HL-60/S4 treated with retinoic acid at 250 ng/mL for 4 days and 3 days (cell line): ENCODE measurements around the gene PREPL.

Experiments
- in situ Hi-C: fragments of 300-500 bp; cut with MboI; formaldehyde crosslinking; loops from 2 replicates; pipeline ENCODE4 v1.7.0; 2022; ENCODE audit warnings: low sequenced_read_pairs

The PREPL gene

GRCh38 chr2:44361330-44362206, at the start of gene PREPL, which contains the start of gene CAMKMT:
Gene PREPL, minus strand, starts transcription at chr2:44361494. Its CDS starts 15,152 bp downstream, at chr2:44346342.
Gene CAMKMT, plus strand, starts transcription at chr2:44361947.
- in situ Hi-C loops = no loop called here

GRCh38 chr2:44398243-44398897, 37.1 kb upstream of the PREPL start:
- in situ Hi-C loops = loop anchor here (25.0 kb wide), 1 partner anchor 564 kb away; no protein-coding TSS in a partner anchor

GRCh38 chr2:44397447-44398175, 36.3 kb upstream of the PREPL start:
- in situ Hi-C loops = loop anchor here (25.0 kb wide), 1 partner anchor 565 kb away; no protein-coding TSS in a partner anchor

GRCh38 chr2:44392338-44392943, 31.1 kb upstream of the PREPL start:
- in situ Hi-C loops = loop anchor here (25.0 kb wide), 1 partner anchor 570 kb away; no protein-coding TSS in a partner anchor

GRCh38 chr2:44389895-44390294, 28.6 kb upstream of the PREPL start:
- in situ Hi-C loops = loop anchor here (25.0 kb wide), 1 partner anchor 572 kb away; no protein-coding TSS in a partner anchor

GRCh38 chr2:44388877-44389276, 27.6 kb upstream of the PREPL start:
- in situ Hi-C loops = loop anchor here (25.0 kb wide), 1 partner anchor 573 kb away; no protein-coding TSS in a partner anchor

GRCh38 chr2:44385226-44385625, 23.9 kb upstream of the PREPL start:
- in situ Hi-C loops = loop anchor here (25.0 kb wide), 1 partner anchor 577 kb away; no protein-coding TSS in a partner anchor

- in situ Hi-C loops = loop anchor here (25.0 kb wide), 1 partner anchor 585 kb away; no protein-coding TSS in a partner anchor
Observed at GRCh38 chr2:44377486-44377885, 16.2 kb upstream of the PREPL start.

- in situ Hi-C loops = no loop called here
Observed at GRCh38 chr2:44372246-44372645, 11.0 kb upstream of the PREPL start.

- in situ Hi-C loops = no loop called here
Observed at GRCh38 chr2:44371445-44371844, 10.2 kb upstream of the PREPL start.

GRCh38 chr2:44369392-44369791, 8.1 kb upstream of the PREPL start:
- in situ Hi-C loops = no loop called here

GRCh38 chr2:44367591-44367990, 6.3 kb upstream of the PREPL start:
- in situ Hi-C loops = no loop called here

GRCh38 chr2:44364604-44365003, 3.3 kb upstream of the PREPL start:
- in situ Hi-C loops = no loop called here

GRCh38 chr2:44362207-44363015, 1.1 kb upstream of the PREPL start:
- in situ Hi-C loops = no loop called here

- in situ Hi-C loops = no loop called here
Observed at GRCh38 chr2:44360749-44361329, 455 bp downstream of the PREPL start.

- in situ Hi-C loops = no loop called here
Observed at GRCh38 chr2:44358503-44358902, 2.8 kb downstream of the PREPL start.

- in situ Hi-C loops = no loop called here
Observed at GRCh38 chr2:44354761-44355160, 6.5 kb downstream of the PREPL start.

- in situ Hi-C loops = no loop called here
Observed at GRCh38 chr2:44352510-44352909, 8.8 kb downstream of the PREPL start.

GRCh38 chr2:44351676-44352075, 9.6 kb downstream of the PREPL start:
- in situ Hi-C loops = no loop called here
